GM18498 (cell line): ENCODE data around the gene PCSK2.

Source experiments
- ATAC-seq: cut with Tn5 transposase; IDR thresholded peaks from one replicate; pipeline ENCODE4 v1.9.1; 2021; ENCODE audit warnings: mild to moderate bottlenecking, moderate library complexity; ENCODE audit not compliant: unreplicated experiment

PCSK2 gene

DNA sequence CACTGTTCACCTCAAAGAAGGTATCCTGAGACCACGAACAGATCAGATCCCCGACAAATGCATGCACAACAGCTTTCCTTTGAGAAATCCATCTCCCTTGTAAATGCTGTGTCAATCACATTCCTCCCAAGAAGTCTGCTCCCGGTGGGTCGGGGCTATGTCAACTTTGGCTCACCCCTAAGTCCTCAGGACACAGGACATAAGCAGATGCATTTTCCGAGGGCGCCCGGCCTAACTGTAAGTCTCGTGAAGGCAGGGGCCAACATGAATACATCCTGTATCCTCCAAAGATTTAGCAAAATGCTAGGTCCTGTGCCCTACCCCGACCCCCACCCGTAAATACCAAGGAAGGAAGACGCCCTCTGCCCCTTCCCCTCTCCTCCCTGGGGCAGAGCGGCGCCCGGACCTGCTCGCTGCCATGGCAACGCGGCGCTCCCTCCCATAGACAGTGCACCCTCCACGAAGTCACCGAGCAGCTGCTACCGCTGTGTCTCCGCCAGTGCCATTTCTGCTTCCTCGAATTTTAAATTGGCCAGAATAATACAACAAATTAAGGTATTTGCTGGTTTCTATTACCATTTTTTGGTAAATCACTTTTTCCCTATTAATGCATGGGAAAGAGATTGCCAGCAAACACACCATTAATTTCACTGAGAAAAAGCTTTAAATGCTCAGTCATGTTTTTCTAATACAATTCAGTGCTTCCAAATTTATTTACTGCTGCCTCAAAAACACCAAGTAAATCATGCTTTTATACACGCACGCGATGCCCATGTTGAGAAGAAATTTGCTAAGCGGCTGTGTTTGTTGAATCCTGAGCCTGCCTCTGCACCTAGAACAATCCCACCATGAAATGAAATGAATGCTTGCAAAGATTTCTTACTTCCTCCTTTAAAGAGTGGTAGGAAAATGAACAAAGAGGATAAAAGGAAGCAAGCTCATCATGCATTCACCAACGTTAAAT lies 100.6 kb downstream of the PCSK2 start:
- ATAC-seq, result no peak

DNA sequence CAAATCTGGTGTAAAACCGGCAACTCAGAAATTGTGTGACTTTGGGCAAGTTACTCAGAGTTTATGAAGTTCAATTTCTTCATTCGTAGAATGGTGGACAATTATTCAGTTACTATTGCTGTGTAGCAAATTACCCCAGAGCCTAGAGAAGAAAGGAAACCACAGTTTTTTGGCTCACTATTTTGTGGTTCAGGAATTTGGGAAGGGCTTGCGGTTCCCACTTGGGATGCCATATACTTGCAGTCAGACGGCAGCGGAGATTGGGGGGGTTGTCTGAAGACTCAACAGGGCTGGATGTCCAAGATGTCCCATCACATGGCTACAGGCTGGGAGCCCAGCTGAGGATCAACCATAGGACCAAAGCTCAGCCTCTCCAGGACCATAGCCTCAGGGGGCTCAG lies 108.1 kb downstream of the PCSK2 start:
- no peak for ATAC-seq

DNA sequence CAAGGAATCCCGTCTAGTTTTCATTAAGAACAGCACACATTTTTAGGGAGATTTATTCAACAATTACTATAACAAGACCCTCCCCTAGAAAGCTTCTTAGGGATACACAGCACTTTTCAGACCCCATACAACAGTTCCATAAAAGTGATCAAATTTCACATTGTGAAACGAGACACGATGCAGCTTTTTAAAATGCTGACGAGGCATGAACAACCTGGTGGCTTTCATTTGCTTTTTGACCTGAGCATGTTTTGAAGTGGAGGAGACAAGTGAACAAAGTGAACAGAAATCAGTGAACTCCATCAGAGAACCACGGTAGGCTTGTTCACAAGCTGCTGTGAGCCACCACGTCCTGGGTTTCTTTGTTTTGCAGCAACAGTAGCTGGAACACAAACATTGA lies 112.2 kb downstream of the PCSK2 start:
- ATAC-seq, result no peak

DNA sequence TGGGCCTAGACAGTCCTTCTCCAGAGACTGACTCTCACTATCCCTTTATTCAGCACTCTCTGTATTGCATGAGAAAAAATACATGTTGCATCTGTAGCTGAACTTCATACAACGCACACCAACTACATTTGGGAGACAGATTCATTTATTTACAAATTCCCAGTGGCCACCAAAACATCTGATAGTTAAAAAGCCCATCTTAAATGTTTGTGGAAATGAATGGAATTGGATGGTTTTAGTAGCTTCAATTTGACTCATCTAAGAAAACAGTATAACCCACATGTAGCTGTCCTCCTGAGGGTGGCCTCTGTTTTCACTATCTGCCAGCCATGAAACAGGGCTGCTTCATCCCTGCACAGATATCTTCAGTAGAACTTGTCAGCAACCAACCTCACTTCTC lies 116.3 kb downstream of the PCSK2 start:
- no peak for ATAC-seq

DNA sequence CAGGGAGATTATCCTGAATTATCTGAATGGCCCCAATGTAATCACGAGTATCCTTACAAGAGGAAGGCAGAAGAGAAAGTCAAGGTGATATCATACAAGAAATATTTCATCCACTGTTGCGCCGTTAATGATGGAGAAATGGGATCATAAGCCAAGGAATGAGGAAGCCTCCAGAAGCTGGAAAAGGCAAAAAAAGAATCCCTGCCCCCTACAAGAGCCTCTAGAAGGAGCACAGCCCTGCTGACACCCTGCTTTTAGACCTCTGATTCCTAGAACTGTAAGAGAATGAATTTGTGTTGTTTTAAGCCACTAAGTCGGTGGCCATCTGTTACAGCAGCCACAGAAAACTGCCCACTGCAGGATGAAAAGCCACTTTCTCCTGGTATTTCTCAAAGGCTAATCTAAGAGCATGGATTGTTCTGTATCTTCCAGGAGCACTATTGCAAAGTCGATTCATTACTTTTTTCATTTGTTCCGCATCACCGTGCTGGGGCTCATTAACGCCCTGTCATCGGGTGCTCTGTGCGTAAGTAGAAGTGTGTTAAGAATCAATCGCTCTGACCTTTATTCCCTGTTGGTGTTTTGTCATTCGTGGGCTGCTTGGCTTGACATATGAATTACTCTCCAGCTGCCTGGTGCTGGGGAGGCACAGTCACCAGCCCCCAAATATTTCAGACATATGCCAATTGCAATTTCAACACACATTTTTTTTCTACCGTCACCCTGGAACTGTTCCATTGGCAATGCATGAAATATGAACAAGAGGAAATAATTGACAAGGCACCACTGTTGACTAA lies 117.0 kb downstream of the PCSK2 start:
- no peak for ATAC-seq

DNA sequence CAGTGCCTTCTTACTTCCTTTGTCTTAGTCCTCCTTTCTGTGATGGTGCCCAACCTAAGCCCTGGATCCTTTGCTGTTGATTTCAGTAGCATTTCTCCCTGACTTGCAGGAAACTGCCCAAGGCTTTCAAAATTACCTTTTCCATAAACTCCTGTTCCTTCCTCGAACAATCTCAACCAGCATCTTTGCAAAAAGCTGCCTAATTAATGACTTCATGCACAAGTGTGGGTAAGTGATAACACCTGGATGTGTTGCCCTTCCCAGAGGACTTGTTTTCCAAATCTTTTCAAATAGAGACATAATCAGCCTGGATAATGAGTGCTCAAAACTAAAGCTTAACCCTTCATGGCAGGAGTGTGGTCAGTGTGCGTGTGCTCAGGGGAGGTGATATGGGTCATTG lies 118.0 kb downstream of the PCSK2 start:
- ATAC-seq, result no peak

DNA sequence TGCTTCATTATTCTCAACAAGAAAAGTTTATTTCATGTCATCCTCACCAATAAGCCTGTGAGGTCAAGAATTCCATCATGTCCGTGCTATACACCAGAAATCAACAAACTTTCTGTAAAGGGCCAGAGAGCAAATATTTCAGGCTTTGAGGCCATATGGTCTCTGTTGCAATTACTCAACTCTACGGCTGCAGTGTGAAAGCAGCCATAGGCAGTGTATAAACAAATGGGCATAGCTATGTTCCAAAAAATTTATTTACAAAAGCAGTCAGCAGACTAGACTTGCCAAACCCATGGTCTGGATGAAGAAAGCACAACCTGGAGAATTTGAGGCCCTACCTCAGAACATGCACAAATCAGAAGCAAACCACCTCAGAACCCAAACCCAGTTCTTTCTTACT lies 118.5 kb downstream of the PCSK2 start:
- no peak for ATAC-seq

DNA sequence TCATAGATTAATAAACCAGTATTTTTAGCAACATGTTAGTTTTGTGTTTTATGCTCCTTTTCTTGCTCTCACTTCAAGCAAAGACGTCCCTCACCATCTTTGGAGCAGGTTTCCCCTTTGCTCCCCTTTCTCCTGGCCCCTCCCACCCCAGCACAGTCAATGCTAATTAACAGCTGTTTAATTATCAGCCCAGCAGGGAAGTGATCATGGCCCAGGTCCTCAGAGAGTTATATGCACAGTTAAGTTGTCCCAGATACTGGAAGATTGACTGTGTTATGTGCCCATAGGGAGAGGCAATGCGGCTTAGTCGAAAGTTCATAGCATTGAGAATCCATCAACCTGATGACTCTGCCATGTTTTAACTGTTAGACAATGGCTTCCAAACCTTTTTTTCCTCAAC lies 123.5 kb downstream of the PCSK2 start:
- no peak for ATAC-seq

DNA sequence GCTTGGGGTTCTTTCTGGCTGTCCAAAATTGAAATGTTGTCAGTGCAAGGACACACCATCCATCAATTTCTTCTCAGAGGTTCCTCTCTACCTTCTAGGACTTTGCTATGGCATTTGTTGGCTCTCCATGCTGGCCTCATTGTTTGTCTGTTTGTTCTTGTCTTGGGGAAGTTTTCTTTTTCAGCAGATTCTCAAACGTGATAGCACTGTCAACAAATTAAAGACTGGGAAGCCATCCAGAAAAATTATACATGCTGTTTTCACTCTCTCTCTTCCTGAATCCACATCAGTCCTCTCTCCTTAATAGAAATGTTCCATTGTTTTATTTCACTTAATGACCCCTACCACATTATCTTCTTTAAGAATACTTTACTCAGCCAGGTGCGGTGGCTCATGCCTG lies 130.4 kb downstream of the PCSK2 start:
- no peak for ATAC-seq

DNA sequence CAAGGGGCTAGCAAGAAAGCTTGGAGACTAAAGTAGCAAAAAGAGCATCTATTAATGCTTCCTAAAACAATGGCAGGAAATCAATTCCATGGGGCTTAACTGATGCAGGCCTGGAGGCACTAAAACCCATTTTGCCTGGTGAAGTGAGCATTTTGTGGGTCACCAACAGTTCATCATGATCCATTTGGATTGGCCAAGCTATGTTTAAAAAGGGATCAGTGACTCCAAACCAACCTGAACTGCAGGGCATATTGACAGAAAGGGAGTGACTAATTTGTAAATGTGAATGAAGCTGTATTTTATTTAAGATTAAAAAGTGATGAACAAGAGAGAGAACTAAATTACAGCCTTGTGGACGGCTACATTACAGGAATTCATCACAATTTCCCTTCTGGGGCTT lies 132.0 kb downstream of the PCSK2 start:
- no peak for ATAC-seq

DNA sequence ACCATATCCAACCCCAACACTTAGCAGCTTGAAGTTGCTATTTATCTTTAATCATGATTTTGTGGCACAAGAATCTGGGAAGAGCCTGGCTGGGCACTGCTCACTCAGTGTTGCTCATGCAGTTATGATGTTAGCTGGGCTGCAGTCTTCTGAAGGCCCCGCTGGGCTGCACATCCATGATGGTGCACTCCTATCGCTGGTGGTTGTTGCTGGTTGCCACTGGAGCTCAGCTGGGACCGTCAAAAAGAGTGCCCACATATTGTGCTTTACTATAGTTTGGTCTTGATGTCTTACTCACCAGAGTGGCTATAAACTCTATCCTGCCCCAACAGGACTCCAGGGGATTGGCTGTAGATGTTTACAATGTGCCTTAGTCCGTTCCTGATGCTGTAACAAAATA lies 137.8 kb downstream of the PCSK2 start:
- ATAC-seq, result no peak

DNA sequence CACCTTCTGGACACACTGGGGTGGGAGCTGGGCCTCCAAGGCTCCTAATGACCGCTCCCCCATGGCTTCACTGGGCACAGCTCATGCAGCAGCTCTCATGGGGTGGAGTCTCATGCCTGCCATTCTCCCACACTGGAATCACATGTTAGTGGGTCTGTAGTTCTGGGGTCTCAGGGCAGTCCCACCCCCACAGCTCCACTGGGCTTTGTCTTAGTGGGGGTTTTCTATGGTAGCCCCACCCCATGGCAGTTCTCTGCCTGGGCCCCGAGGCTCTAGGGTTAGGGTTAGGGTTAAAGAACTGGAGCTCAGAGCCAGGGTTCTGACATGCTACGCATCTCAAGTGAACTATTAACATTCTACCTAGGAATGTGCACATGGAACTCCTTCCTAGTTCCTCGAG lies 139.0 kb downstream of the PCSK2 start:
- ATAC-seq, result no peak

DNA sequence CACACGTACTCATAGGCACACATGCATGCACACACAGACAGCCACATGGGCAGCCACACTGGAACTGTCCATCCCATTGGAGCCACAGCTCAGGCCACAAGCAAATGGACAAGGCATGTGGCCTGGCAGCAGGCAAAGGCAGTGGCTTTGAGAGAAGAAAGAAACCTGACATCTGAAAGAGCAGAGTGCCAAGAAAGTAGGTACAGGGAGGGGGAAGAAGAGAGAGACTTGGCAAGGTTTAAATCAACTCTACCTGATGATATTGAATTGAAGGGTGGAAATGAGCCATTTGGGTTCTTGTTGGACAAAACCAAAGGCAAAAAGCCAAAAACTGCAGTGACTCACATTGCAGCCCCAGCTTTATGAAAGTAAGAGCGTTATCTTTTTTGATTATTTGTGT lies 142.7 kb downstream of the PCSK2 start:
- no peak for ATAC-seq

DNA sequence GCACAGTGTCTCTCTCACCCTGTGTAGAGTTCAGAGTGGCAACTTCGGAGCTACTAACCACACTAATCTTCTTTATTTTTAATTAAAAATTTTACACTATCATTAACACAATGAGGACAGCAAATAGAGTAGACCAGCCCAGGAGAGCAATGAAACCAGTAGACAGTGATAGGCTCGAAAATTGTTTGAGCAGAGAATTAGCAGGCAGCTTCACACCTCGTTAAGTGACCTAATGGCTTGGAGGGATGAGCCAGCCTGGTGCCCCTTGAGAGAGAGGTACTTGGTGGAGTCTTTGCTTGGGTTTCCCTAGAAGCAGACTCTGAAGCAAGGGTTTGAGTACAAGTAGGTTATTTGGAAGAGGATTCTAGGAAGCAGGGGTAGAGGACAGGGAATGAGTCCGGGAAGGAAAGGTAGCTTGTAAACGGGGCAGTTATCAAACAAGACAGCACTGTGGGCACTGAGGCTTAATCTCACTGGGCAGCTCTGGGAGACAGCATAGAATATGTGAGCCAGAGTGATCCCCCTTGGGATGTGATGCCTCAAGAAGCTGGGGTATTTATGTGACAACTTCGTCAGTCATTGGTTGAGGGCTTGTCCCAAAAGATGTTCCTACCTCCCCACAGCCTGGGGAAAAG lies 146.1 kb downstream of the PCSK2 start:
- ATAC-seq, result no peak

DNA sequence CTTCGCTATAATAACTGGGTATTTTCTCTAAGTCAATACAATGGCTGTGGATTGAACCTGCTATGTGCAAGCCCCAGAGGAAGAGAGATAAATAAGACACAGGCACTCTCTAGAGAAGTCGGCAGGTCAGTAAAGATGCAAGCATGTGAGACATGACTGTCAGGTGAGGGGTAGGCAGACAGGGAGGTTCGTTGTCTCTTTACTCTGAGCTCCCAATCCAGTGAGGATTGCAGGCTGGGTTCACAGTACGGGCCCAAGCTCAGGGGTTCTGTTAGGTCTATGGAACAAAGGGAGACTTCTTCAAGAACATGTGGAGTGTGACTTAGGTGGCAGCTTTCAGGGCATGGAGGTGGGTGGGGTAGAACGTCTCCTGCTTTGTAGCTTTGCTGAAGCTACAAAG lies 147.2 kb downstream of the PCSK2 start:
- no peak for ATAC-seq

DNA sequence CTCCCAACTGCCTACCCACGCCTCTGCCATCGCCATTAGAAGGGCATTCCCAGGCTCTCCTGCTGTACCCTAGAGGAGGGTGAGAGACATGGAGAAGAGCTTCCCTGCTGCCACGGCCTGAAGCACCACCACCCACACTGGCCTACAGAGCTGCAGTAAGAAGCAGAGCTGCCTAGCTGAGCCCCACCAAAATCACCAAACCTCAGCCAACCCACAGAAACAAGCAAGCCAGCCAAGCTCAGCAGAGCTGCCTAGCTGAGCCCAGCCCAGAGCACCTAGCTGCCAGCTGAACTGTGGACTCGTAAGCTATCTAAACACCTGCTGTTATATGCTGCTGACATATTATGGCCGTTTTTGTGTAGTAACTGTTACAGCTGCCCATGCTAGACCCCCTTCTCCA lies 149.2 kb downstream of the PCSK2 start:
- ATAC-seq, result no peak

DNA sequence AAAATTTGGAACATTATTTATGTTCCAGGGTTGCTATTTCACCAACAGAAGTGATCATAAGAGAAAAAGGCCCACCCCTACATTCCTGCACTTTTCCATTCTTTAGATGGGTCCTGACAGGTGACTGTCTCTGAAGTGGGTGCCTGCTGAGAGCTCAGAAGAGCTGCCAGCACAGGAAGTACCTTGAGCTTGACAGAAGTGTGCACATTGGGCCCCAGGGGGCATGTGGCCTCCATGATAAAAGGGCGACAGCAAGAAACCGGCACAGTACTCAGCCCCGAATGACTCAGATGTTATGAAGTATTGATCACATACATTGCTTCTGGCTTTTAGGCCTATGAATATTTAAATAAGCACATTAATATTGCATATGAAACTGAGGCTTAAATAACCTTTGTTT lies 150.4 kb downstream of the PCSK2 start:
- no peak for ATAC-seq

DNA sequence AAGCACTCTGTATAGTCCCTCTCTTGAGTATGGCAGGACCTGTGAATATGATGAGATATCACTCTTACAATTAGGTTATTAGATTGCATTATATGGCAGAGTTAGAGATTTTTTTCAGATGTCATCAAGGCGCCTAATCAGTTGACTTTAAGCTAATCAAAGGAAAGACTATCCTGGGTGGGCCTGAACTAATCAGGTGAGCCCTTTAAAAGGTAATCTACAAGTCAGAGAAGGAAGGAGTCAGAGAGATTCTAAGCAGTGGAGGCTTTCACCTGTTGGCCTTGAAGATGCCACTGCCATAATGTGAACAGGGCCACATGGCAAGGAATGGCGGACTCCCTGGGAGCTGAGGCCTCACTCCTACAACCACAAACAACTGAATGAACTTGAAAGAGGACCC lies 152.8 kb downstream of the PCSK2 start:
- no peak for ATAC-seq

DNA sequence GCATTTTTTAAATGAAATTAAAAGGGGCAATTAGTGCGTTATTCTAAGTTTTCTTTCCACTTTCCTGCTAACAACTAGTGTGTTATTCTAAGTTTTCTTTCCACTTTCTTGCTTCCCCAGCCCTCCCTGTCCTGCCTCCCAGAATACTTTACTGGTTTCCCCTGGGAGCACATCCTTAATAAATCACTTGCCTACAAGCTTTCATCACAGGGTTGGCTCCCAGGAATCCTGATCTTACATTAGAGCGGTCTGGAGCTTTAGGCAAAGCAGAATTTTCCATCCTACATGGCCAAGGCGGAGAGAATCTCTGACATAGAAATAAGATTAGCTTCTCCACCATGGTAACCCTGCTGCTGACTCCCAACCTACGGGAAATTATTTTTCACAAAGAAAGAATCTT lies 154.0 kb downstream of the PCSK2 start:
- ATAC-seq, result no peak

DNA sequence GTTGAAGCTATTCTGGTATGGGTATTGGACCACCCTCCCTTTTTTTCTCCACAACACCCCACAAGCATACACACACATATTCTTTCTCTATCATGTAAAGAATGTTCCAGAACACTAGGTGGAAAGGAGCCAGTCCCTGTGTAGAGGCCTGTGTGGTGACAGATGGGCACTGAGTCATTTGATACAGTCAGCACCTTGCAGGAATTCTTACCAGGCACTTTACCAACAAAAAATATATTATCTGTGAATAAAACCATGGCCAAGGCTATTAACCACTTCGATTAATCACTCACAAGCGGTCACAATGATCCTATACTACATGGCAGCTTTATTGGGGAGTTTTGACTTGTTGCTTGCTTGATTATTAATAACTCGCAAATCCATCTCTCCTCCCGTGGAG lies 154.9 kb downstream of the PCSK2 start:
- ATAC-seq, result no peak

DNA sequence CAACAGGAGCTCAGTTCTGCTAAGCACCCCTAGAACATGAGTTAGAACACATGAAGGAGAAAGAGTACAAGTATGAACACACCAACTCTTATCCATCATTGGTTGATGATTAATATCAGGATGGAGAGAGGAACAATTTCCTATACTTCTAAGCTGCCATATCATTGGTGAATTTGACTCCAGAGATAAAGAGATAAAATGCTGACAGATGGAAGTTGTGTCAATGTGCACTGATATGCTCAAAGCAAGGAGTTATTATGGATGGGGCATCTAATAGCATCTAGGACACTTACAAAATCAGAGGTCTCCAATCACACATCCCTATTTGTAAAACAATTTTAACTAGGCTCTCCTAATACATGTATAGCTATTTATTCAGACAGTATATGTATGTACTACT lies 159.0 kb downstream of the PCSK2 start:
- no peak for ATAC-seq

DNA sequence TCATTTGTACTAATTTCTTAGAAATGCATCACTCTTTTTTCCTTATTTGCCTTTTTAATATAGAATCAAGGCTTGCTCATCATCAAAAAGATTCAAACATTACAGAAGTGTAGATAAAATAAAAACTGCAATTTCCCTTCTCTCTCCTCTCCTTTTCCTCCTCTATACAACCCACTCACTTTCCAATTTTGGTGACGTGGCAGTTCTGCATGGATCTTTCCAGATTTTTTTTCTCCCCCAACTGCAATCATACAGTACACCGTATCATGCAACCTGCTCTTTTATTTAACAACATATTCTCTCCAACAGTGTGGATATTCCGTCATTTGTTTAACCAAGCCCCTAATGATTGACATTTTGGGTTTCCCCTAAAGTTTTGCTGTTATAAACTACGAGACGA lies 163.8 kb downstream of the PCSK2 start:
- no peak for ATAC-seq
